ENCODE data around the gene RAD54L.
"Not testable (repeated sequence)": the region's sequence is repeated elsewhere in the genome, so short reads cannot be mapped to it uniquely, and the experiment has no call there.

RAD54L gene

DNA sequence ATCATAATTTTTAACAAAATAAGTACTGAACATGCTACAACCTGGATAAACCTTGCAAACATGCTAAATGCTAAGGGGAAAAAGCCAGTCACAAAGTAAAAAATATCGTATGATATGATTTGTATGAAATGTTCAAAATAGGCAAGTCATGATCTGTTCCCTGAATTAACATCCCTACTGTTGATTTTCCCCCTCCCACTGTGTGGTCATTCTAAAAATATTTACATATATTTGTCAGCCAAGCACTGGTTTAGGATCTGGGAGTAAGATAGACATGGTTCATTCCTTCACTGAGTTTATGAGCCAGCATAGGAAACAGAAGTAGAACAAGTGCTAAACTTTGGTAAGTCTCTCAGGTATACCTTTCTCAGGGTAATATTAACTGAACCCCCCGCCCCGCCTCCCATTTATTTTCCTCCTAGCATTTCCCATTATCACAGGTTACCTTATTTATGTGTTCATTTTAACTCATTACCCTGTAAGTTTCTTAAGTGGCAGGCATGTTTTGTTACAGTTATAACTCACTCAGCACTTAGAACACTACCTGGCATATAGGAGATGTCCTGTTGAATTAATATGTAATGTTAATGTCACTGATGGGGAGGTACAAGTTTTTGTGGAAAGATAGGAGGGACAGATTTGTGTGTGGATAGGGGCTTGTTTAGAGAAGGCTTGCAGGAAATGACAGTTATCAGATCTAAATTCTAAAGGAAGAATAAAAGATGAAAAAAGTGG, 68.3 kb downstream of the RAD54L start:
- no peaks in the 10 kb centered on the region for H3K9me3 ChIP-seq (replicated peaks in 1 of 11)
- no peak overlapping the region for H3K9ac ChIP-seq
- no peaks in the 10 kb centered on the region for H3K4me1 ChIP-seq
- peaks cover 68 to 83% (median 74%) of the 10 kb centered on the region in 11 experiments for H3K36me3 ChIP-seq
- no peak for TF ChIP-seq Cebpa-rat (IDR thresholded peaks at IDR 0.05)
- no peaks in the 10 kb centered on the region for H3K27me3 ChIP-seq
- H3K27ac ChIP-seq, result no peak overlapping the region
- H3K4me3 ChIP-seq, result no peak overlapping the region
- H3K4me2 ChIP-seq, result no peak overlapping the region
- peaks cover 0 to 35% (median 15%) of the 10 kb centered on the region in 11 experiments; a peak in 13 of 22 replicates for H4K20me1 ChIP-seq

DNA sequence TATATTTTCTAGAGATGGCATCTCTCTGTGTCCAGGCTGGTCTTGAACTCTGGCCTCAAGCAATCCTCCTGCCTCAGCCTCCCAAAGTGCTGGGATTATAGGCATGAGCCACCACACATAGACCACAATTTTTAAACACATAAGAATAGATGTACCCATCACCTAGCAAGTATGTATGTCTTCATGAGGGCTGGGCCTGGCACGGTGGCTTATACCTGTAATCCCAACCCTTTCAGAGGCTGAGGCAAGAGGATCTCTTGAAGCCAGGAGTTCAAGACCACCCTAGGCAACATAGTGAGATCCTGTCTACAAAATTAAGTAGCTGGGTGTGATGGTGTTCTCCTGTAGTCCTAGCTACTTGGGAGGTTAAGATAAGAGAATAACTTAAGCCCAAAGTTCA, 69.8 kb downstream of the RAD54L start:
- Histone ChIP-seq H4K20me1 (peaks cover 0 to 28% (median 7%) of the 10 kb centered on the region in 11 experiments; a peak in 11 of 22 replicates), H3K27ac (no peak overlapping the region), H3K4me3 (no peak overlapping the region), H3K4me1 (0 out of 20 replicates have a peak, but pooled peaks cover 0 to 3% (median 0%) of the 10 kb centered on the region in 10 experiments), H3K9me3 (replicated peaks in 1 of 11) (no peaks in the 10 kb centered on the region), H3K36me3 (peaks cover 54 to 68% (median 59%) of the 10 kb centered on the region in 11 experiments), H3K27me3 (no peaks in the 10 kb centered on the region), H3K9ac (no peak overlapping the region), H3K4me2 (no peak overlapping the region)
- TF ChIP-seq Cebpa-rat (IDR thresholded peaks at IDR 0.05), result no peak

- H3K27ac ChIP-seq; H3K4me3 ChIP-seq; H3K9ac ChIP-seq; H3K4me1 ChIP-seq; H3K4me2 ChIP-seq; H3K27me3 ChIP-seq; H3K9me3 ChIP-seq (replicated peaks in 1 of 11): not testable (repeated sequence)
- H4K20me1 ChIP-seq, result peaks cover 0 to 22% (median 3%) of the 10 kb centered on the region in 11 experiments; a peak in 10 of 22 replicates
- H3K36me3 ChIP-seq, result peaks cover 34 to 48% (median 39%) of the 10 kb centered on the region in 11 experiments
Observed at GRCh38 chr1:46319301-46319700, 71.7 kb downstream of the RAD54L start.

GRCh38 chr1:46319960-46320914, 72.7 kb downstream of the RAD54L start:
- H3K36me3 ChIP-seq, result peaks cover 24 to 39% (median 30%) of the 10 kb centered on the region in 11 experiments
- H3K4me2 ChIP-seq; H3K27me3 ChIP-seq; H3K9me3 ChIP-seq (replicated peaks in 1 of 11); H3K4me1 ChIP-seq; H3K9ac ChIP-seq; H3K27ac ChIP-seq; H3K4me3 ChIP-seq: not testable (repeated sequence)
- peaks cover 0 to 15% (median 3%) of the 10 kb centered on the region in 11 experiments; a peak in 10 of 22 replicates for H4K20me1 ChIP-seq

- not testable (repeated sequence) for H3K27me3 ChIP-seq; H3K4me1 ChIP-seq; H3K9ac ChIP-seq; H4K20me1 ChIP-seq; H3K4me3 ChIP-seq; H3K4me2 ChIP-seq; H3K9me3 ChIP-seq (replicated peaks in 1 of 11); H3K27ac ChIP-seq
- peaks cover 5 to 19% (median 10%) of the 10 kb centered on the region in 11 experiments for H3K36me3 ChIP-seq
Observed at GRCh38 chr1:46322191-46322590, 74.6 kb downstream of the RAD54L start.

DNA sequence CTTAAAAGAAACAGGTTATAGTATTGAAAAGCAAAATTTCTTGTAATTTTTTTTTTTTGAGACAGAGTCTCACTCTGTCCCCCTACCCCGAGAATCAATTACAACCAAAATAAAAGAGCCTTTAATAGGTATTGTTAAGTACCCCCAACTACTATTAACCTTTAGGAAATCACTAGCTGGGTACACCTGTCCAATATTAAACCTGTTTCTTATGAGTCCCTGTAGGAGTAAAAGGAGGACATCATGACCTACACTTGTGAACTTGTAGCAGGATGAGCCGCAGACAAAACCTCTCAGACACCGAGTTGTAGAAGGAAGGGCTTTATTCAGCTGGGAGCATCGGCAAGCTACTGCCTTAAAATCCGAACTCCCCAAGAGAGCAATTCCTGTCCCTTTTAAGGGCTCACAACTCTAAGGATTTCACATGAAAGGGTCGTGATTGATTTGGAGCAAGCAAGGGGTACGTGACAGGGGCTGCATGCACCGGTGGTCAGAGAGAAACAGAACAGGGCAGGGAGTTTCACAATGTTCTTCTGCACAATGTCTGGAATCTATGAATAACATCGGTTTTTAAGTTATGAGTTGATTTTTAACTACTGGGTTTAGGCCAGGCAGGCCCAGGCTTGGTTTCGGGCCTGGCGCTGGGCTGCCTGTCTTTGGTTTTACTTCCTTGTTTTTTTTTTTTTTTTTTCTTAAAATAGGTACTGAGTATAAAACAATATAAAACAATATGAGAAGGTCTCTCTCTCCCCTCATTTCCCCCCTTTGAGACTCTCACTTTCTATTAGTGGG, 77.9 kb downstream of the RAD54L start:
- H3K9ac ChIP-seq, result peak overlapping the region in 2 of 11 experiments; percentile 10 to 38; a peak in 2 of 22 replicates
- H4K20me1 ChIP-seq; H3K27me3 ChIP-seq; H3K4me2 ChIP-seq; H3K4me3 ChIP-seq; H3K27ac ChIP-seq; H3K9me3 ChIP-seq (replicated peaks in 1 of 11); H3K4me1 ChIP-seq; H3K36me3 ChIP-seq: not testable (repeated sequence)
